NCI-H345 treated with DMSO at 0.1 percent for 48 hours (cell line): ENCODE results near the gene ACAD11.

Experiments used
- DNase-seq: peaks from one replicate; lab custom pipeline; 2025; ENCODE audit not compliant: unreplicated experiment; lab: John Stamatoyannopoulos, UW

Gene ACAD11

GRCh38 chr3:132555306-132556035, 104.1 kb downstream of the ACAD11 start:
- no peak for DNase-seq

GRCh38 chr3:132554437-132554836, 105.2 kb downstream of the ACAD11 start:
- peak; percentile 63 for DNase-seq

GRCh38 chr3:132553826-132554225, 105.8 kb downstream of the ACAD11 start:
- no peak for DNase-seq

- no peak for DNase-seq
Measured at GRCh38 chr3:132550579-132551305, 108.9 kb downstream of the ACAD11 start.

GRCh38 chr3:132549890-132550578, 109.6 kb downstream of the ACAD11 start:
- no peak for DNase-seq

GRCh38 chr3:132549169-132549568, 110.4 kb downstream of the ACAD11 start:
- DNase-seq: no peak

GRCh38 chr3:132545471-132545870, 114.1 kb downstream of the ACAD11 start:
- no peak for DNase-seq

- no peak for DNase-seq
Measured at GRCh38 chr3:132544130-132544529, 115.5 kb downstream of the ACAD11 start.

GRCh38 chr3:132543011-132543739, 116.4 kb downstream of the ACAD11 start:
- DNase-seq: no peak

GRCh38 chr3:132542577-132542976, 117.0 kb downstream of the ACAD11 start:
- no peak for DNase-seq

GRCh38 chr3:132539681-132540080, 119.9 kb downstream of the ACAD11 start:
- no peak for DNase-seq

- no peak for DNase-seq
Measured at GRCh38 chr3:132538072-132538471, 121.5 kb downstream of the ACAD11 start.

GRCh38 chr3:132537297-132537696, 122.3 kb downstream of the ACAD11 start:
- DNase-seq: no peak

GRCh38 chr3:132536442-132537153, 123.0 kb downstream of the ACAD11 start:
- DNase-seq: no peak

GRCh38 chr3:132535575-132536441, 123.8 kb downstream of the ACAD11 start:
- DNase-seq: peak; percentile 12

GRCh38 chr3:132530624-132531023, 129.0 kb downstream of the ACAD11 start:
- no peak for DNase-seq

- DNase-seq: no peak
Measured at GRCh38 chr3:132522353-132522752, 137.3 kb downstream of the ACAD11 start.

- DNase-seq: no peak
Measured at GRCh38 chr3:132521901-132522300, 137.7 kb downstream of the ACAD11 start.

GRCh38 chr3:132519914-132520313, 139.7 kb downstream of the ACAD11 start:
- no peak for DNase-seq

- DNase-seq: no peak
Measured at GRCh38 chr3:132517311-132517710, 142.3 kb downstream of the ACAD11 start.
